ENCODE data around the gene KCTD12.

GRCh38 chr13:76884186-76884906, 1.9 kb downstream of the KCTD12 start:
- no peak for TF ChIP-seq ELF4 (CRISPR knock-in tag; IDR thresholded peaks at IDR 0.05; ENCODE audit: low read depth)
- TF ChIP-seq ATF1 (CRISPR knock-in tag; IDR thresholded peaks at IDR 0.05) = no peak
- no peak for TF ChIP-seq CTCF (IDR thresholded peaks at IDR 0.05)
- no peak for TF ChIP-seq SP1 (CRISPR knock-in tag; conservative IDR thresholded peaks at IDR 0.05)
- no peak for TF ChIP-seq USF1 (CRISPR knock-in tag; IDR thresholded peaks at IDR 0.05)
- TF ChIP-seq HMGXB4 (CRISPR knock-in tag; IDR thresholded peaks at IDR 0.05) = no peak
- TF ChIP-seq NR2C2 (CRISPR knock-in tag; IDR thresholded peaks at IDR 0.05) = no peak
- no peak for TF ChIP-seq ZNF532 (CRISPR knock-in tag; IDR thresholded peaks at IDR 0.05; ENCODE audit: borderline replicate concordance)

Data from WTC11 (cell line).